Fibroblast of skin of scalp (primary cell): ENCODE data around the gene CHD2.
A peak's percentile ranks its signal among the peaks of the same experiment; 100 is the strongest.

Experiments
- DNase-seq: peaks from one replicate; pipeline ENCODE4 v3.0.0-alpha.2; 2013

CHD2 gene

DNA sequence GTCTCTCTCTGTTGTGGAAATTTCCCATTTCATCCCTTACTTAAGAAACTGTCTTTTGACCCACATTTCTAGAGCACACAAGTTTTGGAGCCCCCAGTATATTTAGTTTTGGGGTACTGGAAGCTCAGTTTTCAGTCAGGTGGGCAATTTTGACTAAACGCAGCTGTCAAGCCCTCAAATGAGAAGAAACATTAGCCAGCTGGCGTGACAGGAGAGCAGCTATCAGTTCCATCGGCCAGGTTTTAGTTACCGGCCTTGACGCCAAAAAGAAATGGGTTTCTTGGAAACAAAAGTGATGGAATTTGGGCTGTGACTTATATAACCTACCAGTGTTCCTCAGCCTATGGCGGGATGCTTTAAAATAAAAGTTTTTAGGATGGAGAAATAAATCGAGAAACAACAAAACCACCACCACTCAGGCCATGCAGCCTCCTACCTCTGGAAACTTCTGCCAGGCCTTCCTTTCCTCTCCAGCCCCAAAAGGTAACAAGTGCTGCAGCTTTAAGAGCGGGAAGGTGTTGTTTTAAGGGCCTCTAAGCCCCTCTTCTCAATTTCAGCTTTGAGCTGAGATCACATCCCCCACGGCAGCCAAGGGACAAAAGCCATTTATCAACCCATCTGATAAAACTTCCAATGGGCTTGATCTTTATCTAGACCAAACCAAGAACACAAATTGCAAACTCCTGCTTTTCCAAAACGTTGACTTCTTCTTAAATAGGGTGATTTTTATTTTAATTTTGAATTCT is 170.6 kb downstream of the CHD2 start:
- DNase-seq, result no peak

GRCh38 chr15:93071469-93071936 is 171.4 kb downstream of the CHD2 start:
- DNase-seq, result peak; percentile 20

DNA sequence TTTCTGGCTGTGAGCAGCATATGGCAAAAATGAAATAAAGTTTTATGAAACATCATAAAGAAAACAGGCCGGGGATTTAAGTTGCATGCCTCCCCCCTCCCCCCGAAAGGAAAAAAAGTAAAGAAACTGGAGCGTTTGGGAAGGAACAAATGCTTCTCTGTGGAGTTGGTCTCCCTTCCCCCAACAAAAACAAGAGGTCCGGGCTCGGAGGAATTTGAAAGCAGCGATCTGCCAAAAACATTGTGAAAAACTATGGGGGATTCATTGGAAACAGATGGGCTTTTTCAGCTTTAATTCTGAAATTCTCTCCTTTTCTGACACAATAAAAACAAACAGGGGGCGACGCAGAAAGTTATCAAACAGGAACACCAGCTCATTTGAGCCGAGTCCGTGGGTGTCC is 171.9 kb downstream of the CHD2 start:
- peak; percentile 93 for DNase-seq

- DNase-seq, result peak; percentile 80
Measured at GRCh38 chr15:93072411-93073394, 172.6 kb downstream of the CHD2 start.

DNA sequence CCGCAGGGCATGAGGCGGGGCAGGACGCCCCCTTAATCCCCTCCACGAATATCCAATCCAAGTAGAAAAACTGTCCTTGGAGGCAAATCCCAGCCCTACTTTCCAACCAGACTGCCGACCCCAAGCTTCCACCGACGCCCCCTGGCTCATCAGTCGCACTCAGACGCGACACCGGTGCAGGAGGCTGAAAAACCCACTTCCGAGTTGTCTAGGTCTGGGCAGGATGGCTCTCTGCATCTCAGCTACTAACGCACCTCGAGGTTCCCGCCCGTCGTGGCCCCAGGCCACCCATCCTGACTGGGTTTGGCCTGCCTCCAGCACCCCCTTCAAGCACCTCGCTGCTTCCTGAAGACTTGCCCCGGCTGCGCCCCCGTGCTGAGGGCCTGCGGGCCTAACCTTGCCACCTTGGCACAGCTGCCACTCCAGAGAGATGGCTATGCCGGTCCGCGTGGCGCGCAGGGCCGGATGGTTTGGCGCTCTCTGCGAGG is 173.4 kb downstream of the CHD2 start:
- DNase-seq, result no peak

DNA sequence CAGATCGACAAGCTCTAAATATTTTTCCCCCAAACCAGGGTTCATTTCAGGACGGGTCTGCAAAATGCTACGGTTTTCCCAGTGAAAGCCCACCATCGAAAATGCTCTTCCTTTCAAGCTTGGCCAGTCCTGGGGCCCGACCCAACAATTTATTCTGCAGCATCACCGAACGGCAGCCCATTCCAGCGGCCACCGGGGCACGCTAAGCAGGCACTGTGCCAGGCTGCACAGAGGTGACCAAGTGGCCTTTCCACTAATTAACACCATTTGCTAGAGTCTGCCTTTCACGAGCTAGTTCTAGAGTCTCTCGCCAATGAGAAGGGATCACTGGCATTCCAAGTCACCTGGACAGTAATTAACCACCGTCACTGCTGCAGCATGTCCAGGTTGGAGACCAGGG is 174.5 kb downstream of the CHD2 start:
- DNase-seq, result no peak

DNA sequence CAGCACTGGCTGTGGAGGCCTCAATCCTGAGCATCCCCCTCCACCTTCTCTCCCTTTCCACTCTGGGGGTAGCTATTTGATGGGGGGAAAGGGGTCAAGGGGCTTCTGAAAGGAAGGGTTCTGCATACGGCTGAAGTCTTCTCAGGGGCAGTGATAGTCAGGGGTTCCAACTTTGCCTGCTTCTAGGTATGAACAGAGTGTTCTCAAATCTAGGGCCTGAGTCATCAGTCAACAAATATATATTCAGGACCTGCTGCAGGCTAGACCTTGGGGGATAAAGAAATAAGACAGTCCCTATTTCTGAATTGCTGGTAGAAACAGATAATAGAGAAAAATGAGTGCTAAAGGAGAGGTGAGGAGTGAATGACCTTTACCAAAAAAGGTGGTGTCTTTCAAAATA is 176.1 kb downstream of the CHD2 start:
- DNase-seq, result no peak

GRCh38 chr15:93076875-93077274 is 176.8 kb downstream of the CHD2 start:
- DNase-seq, result no peak
